WI38 (cell line): ENCODE measurements around the gene AFAP1L2.

Experiments used
- H3K4me3 ChIP-seq: 2 replicates; pipeline ENCODE4 v1.5.1; 2011; ENCODE audit warnings: low read depth, mild to moderate bottlenecking, control low read depth, low read length
- CTCF ChIP-seq: IDR thresholded peaks from 2 replicates; pipeline ENCODE4 v1.5.1; 2012; ENCODE audit warnings: low read depth, mild to moderate bottlenecking, control low read depth, low read length

The AFAP1L2 gene

DNA sequence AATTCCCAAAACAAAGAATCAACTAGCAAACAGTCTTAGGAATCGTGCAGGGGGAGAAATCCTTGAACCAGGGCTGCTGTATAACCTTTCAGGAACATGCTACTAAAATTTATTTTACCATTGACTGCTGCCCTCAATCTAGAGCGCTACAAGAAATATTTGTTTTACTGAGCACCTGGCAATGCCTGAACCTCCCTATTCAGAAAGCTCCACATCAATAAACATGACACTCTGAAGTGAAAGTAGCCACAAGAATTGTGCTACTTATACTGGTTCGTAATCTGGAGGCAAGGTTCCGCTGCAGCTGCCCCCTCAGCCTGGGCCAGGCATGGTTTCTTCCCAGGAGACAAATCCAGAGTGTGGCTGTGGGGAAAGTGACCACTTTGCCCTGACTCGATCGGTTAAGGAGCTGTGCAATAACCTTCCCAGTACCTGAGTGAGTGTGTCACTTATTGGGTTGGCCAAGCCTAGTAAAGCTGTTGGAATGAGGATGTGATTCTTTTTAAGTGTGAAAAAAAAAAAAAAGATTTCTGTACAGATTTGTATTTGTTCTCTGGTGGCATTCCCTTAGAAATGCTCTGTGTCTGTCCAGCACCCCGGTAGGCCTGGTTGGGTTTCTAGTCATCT lies 157.5 kb downstream of the AFAP1L2 start:
- no peak for TF ChIP-seq CTCF
- H3K4me3 ChIP-seq = no peak overlapping the region

DNA sequence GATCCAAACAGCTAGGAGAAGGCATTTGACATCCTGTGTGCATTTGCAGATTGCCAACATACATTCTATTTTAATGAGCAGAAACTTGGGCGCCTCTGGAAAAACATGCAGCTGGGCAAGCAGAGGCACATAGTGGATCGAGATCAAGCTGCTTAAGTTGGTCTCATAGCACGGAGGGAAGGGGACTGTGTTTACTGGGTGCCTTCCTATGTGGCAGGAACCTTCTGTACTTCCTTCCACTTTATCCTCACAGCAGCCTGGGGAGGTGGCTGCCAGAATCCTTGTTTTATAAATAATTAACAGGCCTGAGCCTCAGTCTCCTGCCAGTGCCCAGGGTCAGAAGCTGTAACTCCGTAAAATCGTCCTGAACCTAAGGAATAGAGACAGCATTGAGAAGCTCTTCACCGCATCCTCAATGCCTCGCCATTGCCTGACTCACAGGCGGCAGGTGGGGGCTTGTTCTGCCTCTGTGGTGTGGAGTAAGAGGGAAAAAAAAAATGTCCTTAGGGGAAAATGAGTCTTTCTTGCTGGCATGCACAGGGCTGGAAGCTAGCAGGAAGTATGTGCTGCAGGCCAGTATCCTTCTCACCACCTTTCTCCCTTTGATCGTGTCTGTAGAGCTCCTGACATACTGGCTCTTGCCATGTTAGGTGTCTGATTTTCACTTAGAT lies 159.0 kb downstream of the AFAP1L2 start:
- H3K4me3 ChIP-seq = no peak overlapping the region
- TF ChIP-seq CTCF = no peak
